Colonic mucosa (tissue), 4 donors: ENCODE results near the gene IFFO2. TPM values are rescaled to one million over a fixed set of nuclear protein-coding genes. Genes with fewer than 3 reads are reported as not detected.

Experiments
- DNase-seq: peaks from one replicate; pipeline ENCODE4 v3.0.0-alpha.2; 2020
- H3K27ac ChIP-seq: fragments of 200-600 bp; one replicate; pipeline ENCODE4 v1.8.0; 2021
- H3K27me3 ChIP-seq: fragments of 200-600 bp; one replicate; pipeline ENCODE4 v1.8.0; 2021
- H3K36me3 ChIP-seq: fragments of 200-600 bp; one replicate; pipeline ENCODE4 v1.8.0; 2021
- H3K4me1 ChIP-seq: fragments of 200-600 bp; one replicate; pipeline ENCODE4 v1.8.0; 2021; ENCODE audit warnings: mild to moderate bottlenecking
- H3K4me3 ChIP-seq: fragments of 200-600 bp; one replicate; pipeline ENCODE4 v1.8.0; 2021
- H3K9ac ChIP-seq, 2 donors: one replicate each; pipeline ENCODE4 v1.7.0; 2013; ENCODE audit warnings: control low read depth in 2 of 2, low read depth in 2 of 2, low read length in 2 of 2
- H3K9me3 ChIP-seq: fragments of 200-600 bp; one replicate; pipeline ENCODE4 v1.8.0; 2021
- intact Hi-C: fragments of 100-400 bp; cut with DNase I; formaldehyde crosslinking; loops from one replicate; pipeline ENCODE4 v1.14.1; 2022
- total RNA-seq, 2 donors: library from RNA; stranded (reverse); fragmentation: NEBNext Ultra II Directional in 1 of 2; extraction: Animal tissue kit (Norgen Biotek cat#: 25700) in 1 of 2; gene quantifications; one replicate each; pipeline ENCODE4 v1.2.1, GENCODE V29; 2021
- TF ChIP-seq, protein P1 (sequence below): fragments of 200-600 bp; IDR thresholded peaks from one replicate; pipeline ENCODE4 v1.8.0; 2022; ENCODE audit warnings: antibody characterized with exemption, mild to moderate bottlenecking
- donor health status: healthy.
- donor health status: DM: no; HTN: no; CAD: no.
- donor health status: DM: no; HTN: no; CAD: no.

IFFO2 gene
- total RNA-seq, 2 donors from 2014 or later = 5.6 to 14.0 TPM

DNA sequence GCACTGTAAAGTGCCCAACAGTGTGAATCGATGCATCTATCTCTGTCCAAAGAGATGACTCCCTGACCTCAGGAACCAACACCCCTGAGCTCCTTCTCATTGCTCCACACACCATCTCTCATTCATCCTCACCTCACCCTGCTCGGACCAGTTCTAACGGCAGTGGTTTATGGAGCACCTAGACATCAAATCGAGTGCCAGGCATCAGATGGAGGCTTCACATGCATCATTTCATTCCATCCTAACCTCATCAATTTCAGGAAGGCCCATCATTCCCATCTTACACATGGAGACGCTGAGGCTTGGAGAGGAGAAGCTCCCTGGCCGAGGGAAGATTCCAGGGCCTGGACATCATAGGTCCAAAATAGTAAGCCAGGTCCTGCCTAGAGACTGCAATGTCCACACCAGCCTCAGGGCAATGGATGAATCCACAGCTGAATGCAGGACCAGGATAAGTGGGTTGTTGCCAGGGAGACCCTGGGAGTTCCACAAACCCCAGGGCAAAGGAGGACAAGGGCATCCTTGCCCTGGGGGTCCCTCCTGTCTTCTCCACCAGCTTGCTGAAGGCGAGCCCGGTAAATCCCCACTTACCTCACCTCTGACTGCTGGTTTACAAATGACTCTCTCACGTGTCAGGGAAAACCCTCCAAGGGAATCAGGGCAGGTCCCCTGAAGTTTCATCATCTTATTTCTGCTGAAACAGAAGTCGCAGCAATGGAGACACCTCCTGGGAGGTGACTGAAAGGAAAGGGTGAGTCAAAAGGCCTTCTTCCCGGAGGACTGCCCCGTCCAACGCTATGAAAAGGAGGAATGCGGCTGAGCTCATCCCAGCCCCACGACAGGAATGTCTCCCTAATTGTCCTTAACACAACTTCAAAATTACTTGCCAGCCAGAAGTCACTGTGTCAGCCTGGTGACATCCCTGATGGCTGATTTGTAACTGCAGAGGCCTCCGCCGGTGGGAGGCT lies 9.0 kb upstream of the IFFO2 start:
- Histone ChIP-seq H3K27me3 (no peaks in the 10 kb centered on the region), H3K4me3 (no peak overlapping the region), H3K27ac (no peak overlapping the region), H3K9me3 (no peaks in the 10 kb centered on the region), H3K4me1 (no peaks in the 10 kb centered on the region), H3K36me3 (no peaks in the 10 kb centered on the region), H3K9ac (no peak overlapping the region)
- intact Hi-C loops = no loop called here
- TF ChIP-seq, protein P1, sequence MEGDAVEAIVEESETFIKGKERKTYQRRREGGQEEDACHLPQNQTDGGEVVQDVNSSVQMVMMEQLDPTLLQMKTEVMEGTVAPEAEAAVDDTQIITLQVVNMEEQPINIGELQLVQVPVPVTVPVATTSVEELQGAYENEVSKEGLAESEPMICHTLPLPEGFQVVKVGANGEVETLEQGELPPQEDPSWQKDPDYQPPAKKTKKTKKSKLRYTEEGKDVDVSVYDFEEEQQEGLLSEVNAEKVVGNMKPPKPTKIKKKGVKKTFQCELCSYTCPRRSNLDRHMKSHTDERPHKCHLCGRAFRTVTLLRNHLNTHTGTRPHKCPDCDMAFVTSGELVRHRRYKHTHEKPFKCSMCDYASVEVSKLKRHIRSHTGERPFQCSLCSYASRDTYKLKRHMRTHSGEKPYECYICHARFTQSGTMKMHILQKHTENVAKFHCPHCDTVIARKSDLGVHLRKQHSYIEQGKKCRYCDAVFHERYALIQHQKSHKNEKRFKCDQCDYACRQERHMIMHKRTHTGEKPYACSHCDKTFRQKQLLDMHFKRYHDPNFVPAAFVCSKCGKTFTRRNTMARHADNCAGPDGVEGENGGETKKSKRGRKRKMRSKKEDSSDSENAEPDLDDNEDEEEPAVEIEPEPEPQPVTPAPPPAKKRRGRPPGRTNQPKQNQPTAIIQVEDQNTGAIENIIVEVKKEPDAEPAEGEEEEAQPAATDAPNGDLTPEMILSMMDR = no peak
- no peak for DNase-seq

DNA sequence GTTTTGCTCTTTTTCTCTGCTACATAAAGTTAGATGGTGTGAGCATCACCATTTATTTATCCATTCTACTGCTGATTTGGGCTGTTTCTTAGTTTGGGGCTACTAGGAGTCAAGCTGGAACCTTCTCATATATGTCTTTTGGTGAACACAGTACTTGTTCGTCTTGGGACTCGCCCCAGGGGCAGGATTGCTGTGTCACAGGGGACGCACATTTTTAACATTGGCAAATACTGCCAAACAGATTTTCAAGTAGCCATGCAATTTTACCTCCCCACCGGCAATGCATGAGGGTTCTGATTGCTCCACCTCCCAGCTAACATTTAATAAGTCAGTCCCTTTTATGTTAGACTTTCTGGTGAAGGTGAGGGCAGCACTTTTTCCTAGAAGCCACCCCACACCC lies 7.5 kb upstream of the IFFO2 start:
- no peaks in the 10 kb centered on the region for H3K36me3 ChIP-seq
- no peaks in the 10 kb centered on the region for H3K27me3 ChIP-seq
- no peak for DNase-seq
- H3K4me1 ChIP-seq = no peaks in the 10 kb centered on the region
- H3K9ac ChIP-seq = no peak overlapping the region
- H3K27ac ChIP-seq = no peak overlapping the region
- H3K4me3 ChIP-seq = no peak overlapping the region
- no peaks in the 10 kb centered on the region for H3K9me3 ChIP-seq
- TF ChIP-seq, protein P1 = no peak
- intact Hi-C loops = no loop called here

DNA sequence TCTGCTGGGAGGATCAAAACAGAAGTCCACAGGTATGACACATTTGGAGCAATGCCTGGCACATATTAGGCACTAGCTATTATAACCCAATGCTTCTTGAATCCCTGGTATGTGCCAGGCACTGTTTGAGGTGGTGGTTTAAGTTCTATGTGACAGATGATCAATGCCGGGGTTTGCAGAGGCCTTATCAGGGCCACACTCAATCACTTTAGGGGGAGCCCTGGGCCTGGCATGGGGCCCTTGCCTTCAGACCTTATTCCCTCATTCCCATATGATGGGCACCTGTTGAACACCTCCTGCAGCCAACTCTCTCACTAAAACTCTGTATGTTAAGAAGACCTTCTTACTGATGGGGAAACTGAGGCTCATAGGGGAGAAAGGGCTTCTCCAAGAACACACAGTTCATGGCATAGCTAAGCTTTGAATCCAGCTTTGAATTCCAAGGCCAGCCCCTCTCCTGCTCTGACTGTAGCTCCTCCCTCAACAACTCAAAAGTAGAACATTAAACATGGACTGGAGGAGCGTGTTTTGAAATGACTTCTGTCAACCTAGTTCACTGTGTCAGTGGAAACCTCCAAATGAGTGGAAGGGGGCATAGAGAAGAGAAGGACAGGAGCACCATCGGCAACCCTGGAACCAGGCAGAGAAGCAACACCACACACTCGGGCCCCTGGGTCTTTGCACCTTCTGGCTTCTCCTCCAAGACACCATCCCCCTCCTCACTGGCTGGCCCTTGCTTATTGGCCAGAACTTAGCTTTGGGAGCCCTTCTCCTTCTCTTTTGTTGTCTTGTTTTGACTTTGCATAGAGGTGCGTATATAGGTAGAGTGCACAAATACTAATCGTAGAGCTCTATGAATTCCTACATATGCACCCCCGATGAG lies 6.6 kb upstream of the IFFO2 start:
- H3K27ac ChIP-seq = no peak overlapping the region
- no peaks in the 10 kb centered on the region for H3K4me1 ChIP-seq
- intact Hi-C loops = no loop called here
- DNase-seq = no peak
- no peaks in the 10 kb centered on the region for H3K27me3 ChIP-seq
- TF ChIP-seq, protein P1 = no peak
- H3K9ac ChIP-seq = no peak overlapping the region
- no peaks in the 10 kb centered on the region for H3K36me3 ChIP-seq
- no peak overlapping the region for H3K4me3 ChIP-seq
- no peaks in the 10 kb centered on the region for H3K9me3 ChIP-seq

DNA sequence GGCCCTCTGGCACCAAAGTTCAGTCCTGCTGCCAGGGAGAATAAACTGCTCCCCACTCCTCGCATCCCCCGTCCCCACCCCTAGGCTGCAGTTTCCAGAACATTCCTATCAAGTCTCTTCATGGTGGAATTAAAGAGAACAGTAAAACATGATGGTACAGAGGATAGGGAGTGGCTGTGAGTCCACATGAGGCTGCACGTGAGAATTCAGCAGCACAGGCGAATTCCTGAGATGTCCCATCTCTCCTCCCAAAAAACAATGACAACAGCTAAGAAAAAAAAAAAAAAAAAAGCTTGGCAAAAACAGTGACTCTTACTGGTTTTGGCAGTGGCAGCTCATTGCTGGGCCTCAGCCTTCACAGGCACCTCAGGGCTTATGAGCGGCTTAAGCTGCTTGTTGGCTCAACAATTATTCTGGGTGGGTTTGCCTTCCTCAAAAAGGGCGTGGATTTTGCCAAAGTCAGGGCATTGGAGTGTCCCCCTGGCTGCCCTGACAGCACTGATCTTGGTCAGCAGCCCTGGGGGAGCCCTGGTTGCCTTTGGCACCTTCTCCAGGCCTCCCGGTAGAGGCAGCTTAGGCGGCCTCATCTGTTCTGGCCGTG lies 5.7 kb upstream of the IFFO2 start:
- no peaks in the 10 kb centered on the region for H3K9me3 ChIP-seq
- peak; percentile 61 for DNase-seq
- H3K27me3 ChIP-seq = no peaks in the 10 kb centered on the region
- H3K4me1 ChIP-seq = peaks cover 2% of the 10 kb centered on the region
- intact Hi-C loops = no loop called here
- H3K4me3 ChIP-seq = no peak overlapping the region
- H3K36me3 ChIP-seq = no peaks in the 10 kb centered on the region
- H3K27ac ChIP-seq = no peak overlapping the region
- no peak overlapping the region for H3K9ac ChIP-seq
- TF ChIP-seq, protein P1 = no peak

DNA sequence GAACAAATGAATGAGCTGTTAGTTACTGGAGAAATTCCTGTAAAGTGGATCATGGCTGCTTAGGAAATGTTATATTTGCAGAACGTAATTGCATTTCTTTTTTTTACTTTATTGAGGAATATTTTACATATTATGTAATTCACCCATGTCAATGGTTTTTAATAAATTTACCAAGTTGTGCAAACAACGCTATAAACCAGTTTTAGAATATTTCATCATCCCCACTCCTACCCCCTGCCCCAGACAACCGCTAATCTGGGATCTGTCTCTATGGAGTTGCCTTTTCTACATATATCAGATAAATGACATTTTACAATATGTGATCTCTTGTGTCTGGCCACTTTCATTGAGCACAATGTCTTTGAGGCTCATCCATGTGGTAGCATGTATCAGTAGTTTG lies 4.3 kb upstream of the IFFO2 start:
- intact Hi-C loops = no loop called here

More for the DNA sequence above, 4.3 kb upstream of the IFFO2 start:
- Histone ChIP-seq H3K27me3 (no peaks in the 10 kb centered on the region), H3K4me1 (peaks cover 6% of the 10 kb centered on the region), H3K27ac (no peak overlapping the region), H3K4me3 (no peak overlapping the region), H3K9ac (no peak overlapping the region), H3K9me3 (no peaks in the 10 kb centered on the region), H3K36me3 (no peaks in the 10 kb centered on the region)
- TF ChIP-seq, protein P1 = no peak
- DNase-seq = no peak
